PFSK-1 (cell line): ENCODE measurements around the gene ANO4.

Experiments used
- FOXP2 ChIP-seq: optimal IDR thresholded peaks from 2 replicates; pipeline ENCODE3; 2011; ENCODE audit warnings: borderline replicate concordance, control low read depth, inconsistent platforms; ENCODE audit not compliant: insufficient read depth; ENCODE audit errors: extremely low read length, extremely low read depth
- POLR2AphosphoS5 ChIP-seq: IDR thresholded peaks from 2 replicates; pipeline ENCODE4 v1.6.1; 2012; ENCODE audit warnings: low read depth, mild to moderate bottlenecking, control low read depth, low read length, moderate library complexity
- SIN3A ChIP-seq: IDR thresholded peaks from 2 replicates; pipeline ENCODE4 v1.6.1; 2012; ENCODE audit warnings: mild to moderate bottlenecking, low read length, moderate library complexity, borderline replicate concordance; ENCODE audit not compliant: insufficient read depth
- TAF1 ChIP-seq: IDR thresholded peaks from 2 replicates; pipeline ENCODE4 v1.6.1; 2012; ENCODE audit warnings: low read length, control low read depth, borderline replicate concordance; ENCODE audit not compliant: insufficient read depth
- TF ChIP-seq, protein P1 (sequence below), 2 experiments: IDR thresholded peaks; 2 replicates each; pipeline versions ENCODE4 v1.6.1 to v1.8.0; 2011 to 2012; ENCODE audit warnings: low read depth in 2 of 2, low read length in 2 of 2, control low read depth in 1 of 2, inconsistent platforms in 1 of 2, mild to moderate bottlenecking in 1 of 2, moderate library complexity in 1 of 2; ENCODE audit not compliant: insufficient read depth in 1 of 2

Gene ANO4

DNA sequence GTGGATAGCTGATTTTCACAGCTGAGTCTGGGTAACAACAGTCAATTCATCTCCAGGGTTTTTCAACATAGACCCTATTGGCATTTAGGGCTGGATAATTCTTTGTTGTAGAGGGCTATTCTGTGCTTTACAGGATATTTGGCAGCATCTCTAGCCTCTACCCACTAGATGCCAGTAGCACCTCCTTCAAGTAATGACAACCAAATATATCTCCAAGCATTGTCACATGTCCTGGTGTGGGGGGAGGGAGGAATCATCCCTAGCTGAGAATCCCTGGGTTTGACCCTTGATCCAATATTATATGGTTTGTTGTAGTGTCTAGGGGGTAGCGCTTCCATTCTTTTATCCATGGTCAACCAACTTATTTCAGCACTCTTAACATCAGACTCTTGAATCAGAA lies 157.2 kb downstream of the ANO4 start:
- no peak for TF ChIP-seq POLR2AphosphoS5
- TF ChIP-seq FOXP2: no peak
- TF ChIP-seq TAF1: no peak
- TF ChIP-seq, protein P1, sequence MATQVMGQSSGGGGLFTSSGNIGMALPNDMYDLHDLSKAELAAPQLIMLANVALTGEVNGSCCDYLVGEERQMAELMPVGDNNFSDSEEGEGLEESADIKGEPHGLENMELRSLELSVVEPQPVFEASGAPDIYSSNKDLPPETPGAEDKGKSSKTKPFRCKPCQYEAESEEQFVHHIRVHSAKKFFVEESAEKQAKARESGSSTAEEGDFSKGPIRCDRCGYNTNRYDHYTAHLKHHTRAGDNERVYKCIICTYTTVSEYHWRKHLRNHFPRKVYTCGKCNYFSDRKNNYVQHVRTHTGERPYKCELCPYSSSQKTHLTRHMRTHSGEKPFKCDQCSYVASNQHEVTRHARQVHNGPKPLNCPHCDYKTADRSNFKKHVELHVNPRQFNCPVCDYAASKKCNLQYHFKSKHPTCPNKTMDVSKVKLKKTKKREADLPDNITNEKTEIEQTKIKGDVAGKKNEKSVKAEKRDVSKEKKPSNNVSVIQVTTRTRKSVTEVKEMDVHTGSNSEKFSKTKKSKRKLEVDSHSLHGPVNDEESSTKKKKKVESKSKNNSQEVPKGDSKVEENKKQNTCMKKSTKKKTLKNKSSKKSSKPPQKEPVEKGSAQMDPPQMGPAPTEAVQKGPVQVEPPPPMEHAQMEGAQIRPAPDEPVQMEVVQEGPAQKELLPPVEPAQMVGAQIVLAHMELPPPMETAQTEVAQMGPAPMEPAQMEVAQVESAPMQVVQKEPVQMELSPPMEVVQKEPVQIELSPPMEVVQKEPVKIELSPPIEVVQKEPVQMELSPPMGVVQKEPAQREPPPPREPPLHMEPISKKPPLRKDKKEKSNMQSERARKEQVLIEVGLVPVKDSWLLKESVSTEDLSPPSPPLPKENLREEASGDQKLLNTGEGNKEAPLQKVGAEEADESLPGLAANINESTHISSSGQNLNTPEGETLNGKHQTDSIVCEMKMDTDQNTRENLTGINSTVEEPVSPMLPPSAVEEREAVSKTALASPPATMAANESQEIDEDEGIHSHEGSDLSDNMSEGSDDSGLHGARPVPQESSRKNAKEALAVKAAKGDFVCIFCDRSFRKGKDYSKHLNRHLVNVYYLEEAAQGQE (IDR thresholded peaks at IDR 0.05; ENCODE audit: insufficient read depth in 1 of 2, low read depth in 2 of 2, low read length in 2 of 2): no peak
- TF ChIP-seq SIN3A: no peak

DNA sequence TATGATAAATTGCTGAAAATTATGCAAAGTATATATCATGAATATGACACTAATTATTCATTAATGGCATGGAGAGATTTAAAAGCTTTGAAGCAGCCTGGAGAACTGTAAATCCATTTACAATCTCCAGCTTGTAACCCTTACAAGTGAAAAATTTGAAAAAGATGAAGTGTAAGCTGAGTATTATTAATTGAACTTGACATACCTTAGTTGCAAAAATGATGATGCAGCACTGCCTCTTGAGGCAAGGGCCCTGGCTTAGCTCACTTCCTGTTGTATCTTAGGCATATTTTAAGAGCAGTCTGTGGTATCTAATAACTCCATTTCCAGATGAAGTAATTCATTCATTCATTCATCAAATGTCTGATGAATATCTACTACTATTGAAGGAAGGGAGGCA lies 158.6 kb downstream of the ANO4 start:
- TF ChIP-seq POLR2AphosphoS5: no peak
- no peak for TF ChIP-seq TAF1
- TF ChIP-seq SIN3A: no peak
- TF ChIP-seq, protein P1 (IDR thresholded peaks at IDR 0.05; ENCODE audit: insufficient read depth in 1 of 2, low read depth in 2 of 2, low read length in 2 of 2): no peak
- no peak for TF ChIP-seq FOXP2

DNA sequence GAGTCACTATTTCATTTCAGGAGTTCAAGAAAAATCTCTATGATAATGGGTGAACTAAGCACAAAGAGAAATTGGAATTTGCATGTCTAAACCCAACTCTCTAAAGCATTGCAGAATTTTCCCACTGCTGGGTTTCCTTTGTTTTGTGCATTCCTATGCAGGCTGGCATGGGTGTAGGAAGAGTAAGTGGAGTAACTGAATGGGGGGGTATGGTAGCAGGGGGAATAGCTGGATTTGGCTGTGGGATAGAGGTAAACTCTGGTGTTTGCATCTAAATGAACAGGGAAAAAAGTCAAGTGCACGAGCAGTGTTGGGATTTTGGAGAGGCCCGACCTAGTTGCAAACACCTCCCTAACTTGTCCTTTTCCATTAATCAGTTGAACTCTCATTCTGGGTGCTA lies 159.1 kb downstream of the ANO4 start:
- TF ChIP-seq, protein P1 (IDR thresholded peaks at IDR 0.05; ENCODE audit: insufficient read depth in 1 of 2, low read depth in 2 of 2, low read length in 2 of 2): no peak
- TF ChIP-seq FOXP2 (no peak), POLR2AphosphoS5 (no peak), SIN3A (no peak), TAF1 (no peak)

DNA sequence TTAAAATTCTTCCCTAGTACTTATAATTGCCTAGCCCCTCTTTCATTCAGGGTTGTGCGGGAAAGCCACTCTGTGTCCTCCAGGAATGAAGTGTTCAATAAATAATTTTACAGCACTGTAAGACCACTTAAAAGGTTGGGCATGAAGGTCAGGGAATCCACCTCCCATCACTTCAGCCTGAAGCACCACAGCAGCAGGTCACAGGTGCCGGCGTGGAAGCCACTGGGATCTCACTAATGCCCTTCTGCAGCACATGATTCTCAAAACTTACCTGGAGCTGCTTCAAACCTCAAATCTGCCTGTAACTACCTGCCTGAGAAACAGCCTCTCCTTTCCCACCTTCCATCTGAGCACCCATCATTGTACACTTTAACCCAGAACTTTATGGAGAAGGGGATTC lies 159.5 kb downstream of the ANO4 start:
- TF ChIP-seq, protein P1 (IDR thresholded peaks at IDR 0.05; ENCODE audit: insufficient read depth in 1 of 2, low read depth in 2 of 2, low read length in 2 of 2): no peak
- TF ChIP-seq FOXP2: no peak
- TF ChIP-seq SIN3A: no peak
- no peak for TF ChIP-seq POLR2AphosphoS5
- TF ChIP-seq TAF1: no peak

DNA sequence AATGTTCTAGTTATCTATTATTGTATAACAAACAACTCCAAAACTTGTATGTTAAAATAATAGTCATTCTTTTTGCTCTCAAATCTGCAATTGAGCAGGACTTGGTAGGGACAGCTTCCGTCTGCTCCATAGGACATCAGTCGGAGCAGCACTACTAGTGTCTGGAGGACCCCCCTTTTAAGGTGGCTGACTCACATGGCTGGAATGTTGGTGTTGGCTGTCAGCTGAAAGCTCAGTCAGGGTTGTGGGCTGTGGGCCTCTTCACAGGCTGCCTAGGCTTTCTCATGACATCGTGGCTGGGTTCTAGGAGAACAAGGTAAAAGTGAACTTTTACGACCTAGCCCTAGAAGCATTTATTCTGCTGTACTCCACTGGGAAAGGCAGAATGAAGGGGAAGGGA lies 160.6 kb downstream of the ANO4 start:
- TF ChIP-seq SIN3A (no peak), POLR2AphosphoS5 (no peak)
